Mononuclear cell (primary cell): ENCODE data around the gene ACTL7B. TPM values are rescaled to one million over a fixed set of nuclear protein-coding genes. Genes with fewer than 3 reads are reported as not detected.
"Not testable (repeated sequence)": the region's sequence is repeated elsewhere in the genome, so short reads cannot be mapped to it uniquely, and the experiment has no call there.

Experiments
- H3K27me3 ChIP-seq: 2 replicates; pipeline ENCODE4 v1.6.0; 2011; ENCODE audit warnings: low read length, control low read depth; ENCODE audit not compliant: insufficient read depth
- H3K4me1 ChIP-seq: 2 replicates; pipeline ENCODE4 v1.5.1; 2011; ENCODE audit warnings: mild to moderate bottlenecking, low read length, control low read depth; ENCODE audit not compliant: insufficient read depth
- H3K4me3 ChIP-seq: 2 replicates; pipeline ENCODE4 v1.5.1; 2011; ENCODE audit warnings: mild to moderate bottlenecking, low read length, moderate library complexity
- H3K9me3 ChIP-seq: 2 replicates; pipeline ENCODE4 v1.5.1; 2011; ENCODE audit warnings: low read depth, mild to moderate bottlenecking, control low read depth, low read length
- total RNA-seq: library from RNA; depleted of rRNA; stranded (reverse); fragments of >200 nt; gene quantifications from one replicate; pipeline ENCODE4 v1.2.3, GENCODE V29; 2012

Gene ACTL7B
- total RNA-seq, 1 donor, result under 0.01 TPM

GRCh38 chr9:108839561-108839960 lies 16.2 kb downstream of the ACTL7B start:
- not testable (repeated sequence) for H3K9me3 ChIP-seq, H3K27me3 ChIP-seq, H3K4me3 ChIP-seq
- H3K4me1 ChIP-seq, result peaks cover 33% of the 10 kb centered on the region

DNA sequence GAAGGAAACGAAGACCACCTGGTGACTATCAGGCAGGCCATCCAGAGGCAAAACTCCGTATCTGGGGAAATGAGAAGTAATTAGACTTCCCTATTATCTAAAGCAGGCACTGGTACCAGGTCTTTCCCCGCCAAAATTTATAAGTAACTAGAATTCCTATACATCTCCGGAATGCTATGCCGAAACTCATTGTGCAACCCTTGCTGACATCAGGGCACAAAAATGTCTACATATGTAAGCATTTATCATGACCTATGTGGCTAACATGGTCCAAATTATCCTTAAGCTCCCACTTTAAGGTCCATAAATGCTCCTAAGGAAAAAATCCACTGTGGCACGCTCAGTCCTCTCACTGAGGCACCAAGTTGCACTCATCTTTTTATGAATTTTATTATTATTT lies 17.8 kb downstream of the ACTL7B start:
- H3K4me3 ChIP-seq, result no peak overlapping the region

GRCh38 chr9:108837530-108837929 lies 18.3 kb downstream of the ACTL7B start:
- H3K4me3 ChIP-seq, result no peak overlapping the region
- no peaks in the 10 kb centered on the region for H3K27me3 ChIP-seq
- H3K4me1 ChIP-seq, result peaks cover 27% of the 10 kb centered on the region
- H3K9me3 ChIP-seq, result no peaks in the 10 kb centered on the region

More for the DNA sequence above, 17.8 kb downstream of the ACTL7B start:
- H3K27me3 ChIP-seq, result no peaks in the 10 kb centered on the region
- H3K9me3 ChIP-seq, result no peaks in the 10 kb centered on the region
- H3K4me1 ChIP-seq, result peaks cover 32% of the 10 kb centered on the region

DNA sequence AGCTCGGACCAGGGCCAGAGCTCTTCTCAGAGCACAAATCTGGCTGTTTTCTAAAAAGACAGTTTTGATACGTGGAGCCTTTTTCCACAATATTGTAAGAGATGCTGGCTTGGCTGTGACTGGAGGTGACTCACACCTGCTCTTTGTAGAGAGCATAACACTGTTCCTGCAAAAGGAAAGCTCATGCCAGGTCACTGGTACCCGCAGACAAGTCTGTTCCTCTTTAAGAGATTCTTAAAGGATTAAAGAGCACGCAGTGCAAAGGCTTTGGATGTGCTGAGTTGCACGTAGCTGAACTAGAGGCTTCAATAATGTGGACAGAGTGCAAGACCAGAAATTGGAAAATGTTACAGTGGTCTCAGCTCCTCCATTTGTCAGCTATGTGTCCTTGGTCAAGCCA lies 19.0 kb downstream of the ACTL7B start:
- Histone ChIP-seq H3K4me1 (peaks cover 22% of the 10 kb centered on the region), H3K4me3 (no peak overlapping the region), H3K27me3 (no peaks in the 10 kb centered on the region), H3K9me3 (no peaks in the 10 kb centered on the region)

DNA sequence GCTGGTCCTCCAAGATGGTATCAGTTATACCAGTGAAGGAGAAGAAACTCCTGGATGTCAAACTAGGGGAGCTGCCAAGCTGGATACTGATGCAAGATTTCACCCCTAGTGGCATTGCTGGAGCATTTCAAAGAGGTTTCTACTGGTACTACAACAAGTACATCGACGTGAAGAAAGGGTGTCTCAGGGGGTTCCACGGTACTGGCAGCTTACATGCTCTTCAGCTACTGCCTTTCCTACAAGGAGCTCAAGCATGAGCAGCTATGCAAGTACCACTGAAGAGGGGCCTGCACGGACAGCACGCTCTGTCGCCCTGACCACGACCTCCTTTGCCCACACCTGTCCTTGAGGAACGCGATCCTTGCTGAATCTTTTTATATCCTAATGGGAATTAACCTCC lies 19.5 kb downstream of the ACTL7B start:
- Histone ChIP-seq H3K4me1 (peaks cover 22% of the 10 kb centered on the region), H3K4me3 (no peak overlapping the region), H3K27me3 (no peaks in the 10 kb centered on the region), H3K9me3 (no peaks in the 10 kb centered on the region)

- Histone ChIP-seq H3K4me3 (no peak overlapping the region), H3K27me3 (no peaks in the 10 kb centered on the region), H3K9me3 (no peaks in the 10 kb centered on the region), H3K4me1 (peaks cover 22% of the 10 kb centered on the region)
Measured at GRCh38 chr9:108835831-108836230, 20.0 kb downstream of the ACTL7B start.

DNA sequence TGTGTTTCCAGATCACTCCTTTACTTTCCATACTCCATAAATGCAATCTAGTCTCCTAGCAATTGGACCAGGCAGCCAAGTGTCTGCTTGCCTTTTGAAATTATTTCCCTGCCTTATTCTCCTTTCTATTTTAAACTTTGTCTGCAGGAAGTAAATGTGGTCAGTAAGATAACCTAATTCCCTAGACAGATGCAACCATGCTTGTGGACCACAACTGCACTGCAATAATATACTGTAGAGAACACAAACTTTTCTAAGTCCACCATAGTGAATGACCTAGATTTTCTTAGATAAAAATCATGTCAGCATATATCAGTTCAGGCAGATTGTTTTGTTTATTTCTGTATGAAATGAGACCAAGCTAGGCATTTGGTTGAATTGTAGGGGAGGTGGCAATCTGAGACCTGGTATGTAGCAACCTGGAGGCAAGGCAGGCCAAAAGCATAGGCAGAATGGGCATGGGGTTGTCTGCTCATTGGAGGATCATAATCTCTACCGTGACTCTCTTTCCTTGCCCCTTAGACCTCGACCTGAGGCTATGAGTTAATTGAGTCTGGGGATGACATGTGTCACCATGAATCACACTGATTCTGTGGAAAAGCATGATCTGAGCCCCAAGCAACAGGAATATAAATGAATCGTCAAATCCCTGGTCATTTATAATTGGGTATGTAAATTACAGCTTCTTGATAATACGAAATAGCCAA lies 20.7 kb downstream of the ACTL7B start:
- Histone ChIP-seq H3K4me1 (peaks cover 22% of the 10 kb centered on the region), H3K4me3 (no peak overlapping the region), H3K27me3 (no peaks in the 10 kb centered on the region), H3K9me3 (no peaks in the 10 kb centered on the region)

GRCh38 chr9:108832179-108832500 lies 23.6 kb downstream of the ACTL7B start:
- H3K4me3 ChIP-seq, result no peak overlapping the region
- H3K9me3 ChIP-seq, result no peaks in the 10 kb centered on the region
- no peaks in the 10 kb centered on the region for H3K27me3 ChIP-seq
- peaks cover 22% of the 10 kb centered on the region for H3K4me1 ChIP-seq

- Histone ChIP-seq H3K27me3 (no peaks in the 10 kb centered on the region), H3K4me3 (no peak overlapping the region), H3K9me3 (no peaks in the 10 kb centered on the region), H3K4me1 (peaks cover 22% of the 10 kb centered on the region)
Measured at GRCh38 chr9:108831496-108832178, 24.1 kb downstream of the ACTL7B start.

DNA sequence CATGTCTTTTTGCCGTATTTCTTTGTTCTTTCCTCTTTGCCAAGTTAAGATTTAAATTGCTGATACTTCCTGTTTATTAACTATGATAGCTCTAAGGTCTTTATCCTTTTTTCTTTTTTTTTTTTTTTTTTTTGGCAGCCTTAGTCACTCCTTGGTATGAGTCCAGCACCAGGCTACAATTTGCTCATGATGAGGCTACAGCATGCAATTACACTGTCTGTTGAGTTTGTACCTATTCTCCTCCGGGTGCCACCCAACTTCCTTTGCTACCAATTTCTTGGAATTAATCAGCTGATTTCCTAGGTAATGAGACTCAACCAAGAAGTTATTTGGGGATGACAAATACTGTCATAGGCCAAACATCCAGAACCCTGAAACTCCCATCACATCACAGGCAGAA lies 25.5 kb downstream of the ACTL7B start:
- Histone ChIP-seq H3K4me3 (no peak overlapping the region), H3K27me3 (no peaks in the 10 kb centered on the region), H3K9me3 (no peaks in the 10 kb centered on the region), H3K4me1 (peaks cover 9% of the 10 kb centered on the region)

GRCh38 chr9:108823829-108824228 lies 32.0 kb downstream of the ACTL7B start:
- no peak overlapping the region for H3K4me3 ChIP-seq
- H3K27me3 ChIP-seq, result no peaks in the 10 kb centered on the region
- H3K4me1 ChIP-seq, result peaks cover 8% of the 10 kb centered on the region
- H3K9me3 ChIP-seq, result no peaks in the 10 kb centered on the region

GRCh38 chr9:108816037-108816436 lies 39.7 kb downstream of the ACTL7B start:
- H3K4me3 ChIP-seq, result no peak overlapping the region
- H3K27me3 ChIP-seq, result no peaks in the 10 kb centered on the region
- H3K4me1 ChIP-seq, result peaks cover 32% of the 10 kb centered on the region
- H3K9me3 ChIP-seq, result no peaks in the 10 kb centered on the region

- Histone ChIP-seq H3K27me3 (no peaks in the 10 kb centered on the region), H3K4me1 (peaks cover 32% of the 10 kb centered on the region), H3K4me3 (no peak overlapping the region), H3K9me3 (no peaks in the 10 kb centered on the region)
Measured at GRCh38 chr9:108815156-108815555, 40.6 kb downstream of the ACTL7B start.

DNA sequence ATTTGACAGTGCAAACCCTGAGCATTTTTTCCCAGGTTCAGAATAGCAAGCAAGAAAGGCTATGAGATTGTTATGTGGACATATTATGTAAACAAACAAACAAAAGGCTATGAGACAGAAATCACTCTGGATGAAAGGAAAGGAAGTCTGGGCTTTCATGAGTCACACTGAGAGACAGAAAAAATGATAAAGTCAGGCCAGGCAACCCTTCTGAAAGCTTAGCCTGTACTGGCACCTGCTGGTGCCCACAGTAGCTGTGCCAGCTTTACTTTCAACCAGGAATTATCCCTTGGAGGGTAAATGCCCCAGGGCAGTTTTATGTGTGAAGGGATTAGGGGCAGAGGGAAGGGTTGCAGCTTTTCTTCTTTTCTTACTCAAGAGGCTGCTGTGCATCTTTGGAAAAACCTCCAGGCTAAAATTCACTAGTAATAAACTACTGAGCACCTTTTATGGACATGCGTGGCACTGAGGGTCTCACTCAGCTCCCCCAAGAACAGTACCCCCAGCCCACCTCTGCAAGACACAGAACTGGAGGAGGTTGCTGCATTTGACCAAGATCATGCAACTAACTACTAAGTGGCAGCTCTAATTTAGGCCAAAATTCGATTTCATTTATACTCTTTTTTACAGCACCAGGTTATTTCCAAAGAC lies 41.7 kb downstream of the ACTL7B start:
- H3K4me1 ChIP-seq, result peaks cover 30% of the 10 kb centered on the region

DNA sequence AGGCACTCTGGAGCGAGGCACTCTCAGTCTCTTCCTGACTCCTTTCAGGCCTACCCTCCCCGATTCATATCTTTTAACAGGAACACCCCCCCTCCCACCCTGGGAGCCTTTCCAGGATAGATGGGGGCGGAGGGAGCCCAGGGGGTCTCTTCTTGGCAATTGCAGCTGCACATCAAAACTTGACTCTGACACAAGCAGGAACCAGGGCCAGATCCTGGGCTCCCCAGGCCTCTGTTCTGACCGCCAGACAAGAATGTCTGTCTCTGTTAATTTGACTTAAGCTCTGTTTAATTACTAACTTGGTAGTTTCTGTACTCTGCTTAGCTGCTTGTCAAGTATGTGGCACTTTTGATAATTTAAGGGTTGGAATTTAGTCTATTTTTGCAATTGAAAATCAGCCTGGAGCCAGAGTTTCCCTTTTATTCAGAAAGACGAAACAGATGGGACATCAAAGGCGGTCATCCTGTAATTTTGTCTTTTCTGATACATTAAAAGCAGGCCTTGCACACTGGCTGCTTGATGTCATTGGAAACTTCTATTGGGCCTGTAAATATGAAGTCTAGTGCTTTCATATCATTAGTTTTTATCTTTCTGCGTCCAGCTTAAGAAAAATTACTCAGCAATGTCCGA lies 43.3 kb downstream of the ACTL7B start:
- H3K4me1 ChIP-seq, result peaks cover 18% of the 10 kb centered on the region
- no peaks in the 10 kb centered on the region for H3K9me3 ChIP-seq
- no peaks in the 10 kb centered on the region for H3K27me3 ChIP-seq
- no peak overlapping the region for H3K4me3 ChIP-seq

More for the DNA sequence above, 41.7 kb downstream of the ACTL7B start:
- Histone ChIP-seq H3K4me3 (no peak overlapping the region), H3K27me3 (no peaks in the 10 kb centered on the region), H3K9me3 (no peaks in the 10 kb centered on the region)
